Neural progenitor cell (in vitro differentiated cells): ENCODE data around the gene SIRPA.
"Not testable (repeated sequence)": the region's sequence is repeated elsewhere in the genome, so short reads cannot be mapped to it uniquely, and the experiment has no call there.

Experiments used
- CTCF ChIP-seq: fragments of 200-600 bp; sonication (generic); IDR thresholded peaks from 2 replicates; pipeline ENCODE4 v1.5.1; 2017; ENCODE audit warnings: antibody characterized with exemption, mild to moderate bottlenecking
- EZH2 ChIP-seq: fragments of 200-600 bp; sonication (generic); IDR thresholded peaks from 2 replicates; pipeline ENCODE4 v1.6.1; 2017; ENCODE audit warnings: antibody characterized with exemption, mild to moderate bottlenecking, moderate library complexity
- EZH2phosphoT487 ChIP-seq: fragments of 200-600 bp; sonication (generic); IDR thresholded peaks from 2 replicates; pipeline ENCODE4 v1.6.1; 2017; ENCODE audit warnings: antibody characterized with exemption

GRCh38 chr20:1915233-1915632 is 20.0 kb downstream of the SIRPA start:
- not testable (repeated sequence) for TF ChIP-seq CTCF, EZH2phosphoT487, EZH2
